GM12878 (cell line): Measurements from ENCODE around the gene GHRH. TPM values are rescaled to one million over a fixed set of nuclear protein-coding genes. Genes with fewer than 3 reads are reported as not detected.

Experiments
- ATAC-seq: fragments of 200-7000 bp; cut with Tn5 transposase; 3 replicates; pipeline ENCODE4 v1.9.1; 2020; ENCODE audit warnings: mild to moderate bottlenecking, moderate library complexity
- BruUV-seq: library from RNA; stranded (reverse); fragments of 400-500 nt; replicated peaks from 2 replicates; lab custom pipeline; 2021; lab: Mats Ljungman, UMichigan
- CTCF ChIA-PET: fragments of 300-600 bp; sonication (Branson Sonifier 250); formaldehyde crosslinking; extraction: SDS; loops from one replicate; lab custom pipeline; 2021; ENCODE audit warnings: inconsistent platforms; lab: Yijun Ruan, JAX
- POLR2A ChIA-PET: fragments of 350-600 bp; formaldehyde crosslinking; extraction: SDS; loops from one replicate; lab custom pipeline; 2021; ENCODE audit warnings: inconsistent platforms; lab: Charles Lee
- RAD21 ChIA-PET: fragments of 300-600 bp; sonication (Branson Sonifier 250); formaldehyde crosslinking; loops from one replicate; lab custom pipeline; 2023; ENCODE audit warnings: antibody characterized with exemption; ENCODE audit not compliant: unreplicated experiment; lab: Charles Lee
- SMC1A ChIA-PET: fragments of 300-600 bp; sonication (Branson Sonifier 250); formaldehyde crosslinking; loops from one replicate; lab custom pipeline; 2023; ENCODE audit not compliant: unreplicated experiment, uncharacterized antibody; lab: Charles Lee
- DNase-seq: peaks from one replicate; pipeline ENCODE4 v3.0.0-alpha.2; 2011; ENCODE audit warnings: low read depth, low spot score
- FAIRE-seq: peaks from 3 replicates; lab custom pipeline; 2011; peaks lifted over from hg19 to GRCh38; lab: Jason Lieb, UNC
- H2AFZ ChIP-seq: 2 replicates; pipeline ENCODE4 v1.6.0; 2011; ENCODE audit warnings: low read depth, low read length, control low read depth; ENCODE audit not compliant: control insufficient read depth
- H3K27ac ChIP-seq: 2 replicates; pipeline ENCODE4 v1.5.1; 2011; ENCODE audit warnings: control low read depth; ENCODE audit not compliant: control insufficient read depth, insufficient read depth
- H3K27me3 ChIP-seq, 2 experiments: replicated peaks in 1 of 2; 2 replicates each; pipeline versions ENCODE4 v1.6.0 to v1.6.1; 2011; ENCODE audit warnings: low read length in 1 of 2; ENCODE audit not compliant: control insufficient read depth in 2 of 2, insufficient read depth in 2 of 2
- H3K36me3 ChIP-seq, 2 experiments: 2 replicates each; pipeline ENCODE4 v1.5.1; 2011; ENCODE audit warnings: low read length in 1 of 2; ENCODE audit not compliant: control insufficient read depth in 2 of 2, insufficient read depth in 2 of 2
- H3K4me1 ChIP-seq: 2 replicates; pipeline ENCODE4 v1.6.1; 2011; ENCODE audit warnings: mild to moderate bottlenecking, low read length, moderate library complexity, mixed read lengths; ENCODE audit not compliant: control insufficient read depth, insufficient read depth
- H3K4me2 ChIP-seq: 2 replicates; pipeline ENCODE4 v1.6.0; 2011; ENCODE audit warnings: control low read depth; ENCODE audit not compliant: control insufficient read depth, insufficient read depth
- H3K4me3 ChIP-seq: fragments of 200-600 bp; sonication (generic); 2 replicates; pipeline ENCODE4 v1.5.1; 2016
- H3K79me2 ChIP-seq: 2 replicates; pipeline ENCODE4 v1.6.0; 2011; ENCODE audit warnings: low read length; ENCODE audit not compliant: control insufficient read depth, insufficient read depth
- H3K9ac ChIP-seq: 2 replicates; pipeline ENCODE4 v1.8.0; 2011; ENCODE audit warnings: low read length, control low read depth, mixed read lengths; ENCODE audit not compliant: control insufficient read depth, insufficient read depth
- H3K9me3 ChIP-seq: replicated peaks from 3 replicates; pipeline ENCODE4 v1.5.1; 2011; ENCODE audit warnings: mild to moderate bottlenecking, low read length; ENCODE audit not compliant: control insufficient read depth, insufficient read depth
- H4K20me1 ChIP-seq: 2 replicates; pipeline ENCODE4 v1.6.0; 2011; ENCODE audit not compliant: control insufficient read depth, insufficient read depth
- CHD4 ChIP-seq: fragments of 200-600 bp; sonication (generic); IDR thresholded peaks from 2 replicates; pipeline ENCODE4 v1.6.1; 2016; ENCODE audit warnings: mild to moderate bottlenecking
- EGR1 ChIP-seq, 2 experiments: IDR thresholded peaks; 1 replicate in 1 of 2; 2 replicates in 1 of 2; pipeline ENCODE4 v1.6.1; 2011 to 2012; ENCODE audit warnings: low read depth in 2 of 2, low read length in 2 of 2, borderline replicate concordance in 1 of 2, mild to moderate bottlenecking in 1 of 2, moderate library complexity in 1 of 2
- GABPA ChIP-seq: IDR thresholded peaks from 2 replicates; pipeline ENCODE4 v1.6.1; 2014; ENCODE audit warnings: antibody characterized with exemption, low read depth, mild to moderate bottlenecking, inconsistent platforms
- MLLT1 ChIP-seq: fragments of 450-650 bp; IDR thresholded peaks from 2 replicates; pipeline ENCODE4 v1.6.1; 2016; ENCODE audit warnings: mild to moderate bottlenecking
- SP1 ChIP-seq: IDR thresholded peaks from one replicate; pipeline ENCODE4 v1.6.1; 2011; ENCODE audit warnings: low read depth, low read length
- SREBF2 ChIP-seq: IDR thresholded peaks from 2 replicates; pipeline ENCODE4 v1.6.1; 2012; ENCODE audit warnings: mild to moderate bottlenecking, low read length
- SUZ12 ChIP-seq: fragments of 200-600 bp; sonication (generic); IDR thresholded peaks from one replicate; pipeline ENCODE4 v1.6.1; 2018; ENCODE audit warnings: antibody characterized with exemption, mild to moderate bottlenecking; ENCODE audit not compliant: unreplicated experiment
- YBX1 ChIP-seq: fragments of 450-650 bp; IDR thresholded peaks from 2 replicates; pipeline ENCODE4 v1.6.1; 2016; ENCODE audit warnings: antibody characterized with exemption
- ZNF207 ChIP-seq: fragments of 450-650 bp; IDR thresholded peaks from 2 replicates; pipeline ENCODE4 v1.6.1; 2014; ENCODE audit warnings: antibody characterized with exemption, mild to moderate bottlenecking, borderline replicate concordance
- WGBS: methylation state at CpG from one replicate; pipeline ENCODE4 v1.1.6; 2016; ENCODE audit warnings: low lambda C conversion rate; ENCODE audit not compliant: insufficient replicate concordance, insufficient coverage; ENCODE audit errors: missing lambda C conversion rate; 5-methylcytosine and 5-hydroxymethylcytosine counted together
- in situ Hi-C: fragments of 300-500 bp; cut with MboI; formaldehyde crosslinking; loops from 9 replicates; pipeline ENCODE4 v1.14.3; 2018; ENCODE audit warnings: mixed read lengths
- intact Hi-C: fragments of 100-400 bp; cut with micrococcal nuclease; formaldehyde crosslinking; loops from one replicate; pipeline ENCODE4 v1.14.2; 2022; ENCODE audit not compliant: unreplicated experiment
- polyA plus RNA-seq, 11 experiments: library from polyadenylated mRNA; depleted of rRNA in 4 of 11; unstranded in 6 of 11; stranded (reverse) in 5 of 11; fragments of >200 nt; fragmentation: Nextera tagmentation in 4 of 11; fragmentation: Illumina TruSeq in 1 of 11; extraction: Ambion mirVana in 4 of 11; extraction: Trizol in 1 of 11; gene quantifications; 1 replicate in 1 of 11; 2 replicates in 10 of 11; pipeline versions ENCODE4 v1.2.1 to v1.2.3, GENCODE V29; 2011 to 2016; ENCODE audit warnings: inconsistent platforms in 2 of 11, missing spikeins in 2 of 11, low read depth in 1 of 11
- total RNA-seq, 4 experiments: library from RNA; depleted of rRNA in 3 of 4; stranded (reverse); fragments of >200 nt in 3 of 4; fragmentation: Illumina TruSeq in 1 of 4; extraction: Trizol in 1 of 4; gene quantifications; 2 replicates each; pipeline versions ENCODE4 v1.2.1 to v1.2.3, GENCODE V29; 2013 to 2021
- TF ChIP-seq, protein P1 (sequence below): fragments of 450-650 bp; conservative IDR thresholded peaks from 2 replicates; pipeline ENCODE4 v1.6.1; 2017; ENCODE audit warnings: mild to moderate bottlenecking, moderate library complexity

The GHRH gene
- total and polyA plus RNA-seq, 10 of the 15 experiments (the other 5 are each of a cell fraction or from before 2014, with no cell fraction given) = not detected

DNA sequence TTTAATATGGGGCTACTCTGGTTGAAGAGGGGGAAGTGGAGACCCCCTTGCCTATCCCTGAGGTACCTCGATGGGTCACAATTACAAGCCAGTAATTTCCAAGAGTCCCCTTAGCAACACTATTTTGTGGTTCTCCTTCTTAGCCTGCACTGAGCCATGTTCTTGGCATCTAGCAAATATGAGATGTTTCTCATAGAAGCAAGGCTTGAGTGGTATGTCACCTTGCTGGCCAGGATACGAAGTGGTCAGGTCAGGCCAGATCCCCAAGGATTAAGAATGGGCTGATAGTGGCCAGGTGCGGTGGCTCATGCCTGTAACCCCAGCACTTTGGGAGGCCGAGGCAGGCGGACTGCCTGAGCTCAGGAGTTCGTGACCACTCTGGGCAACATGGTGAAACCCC lies 2.1 kb upstream of the GHRH start:
- ChIA-PET POLR2A (interaction anchor here (0.6 to 0.7 kb wide), 2 partner anchors 63 to 1310 kb away, joined by 3 to 4 read pairs; no protein-coding TSS in a partner anchor), CTCF (interaction anchor here (0.7 to 10.4 kb wide), 4 partner anchors 70 to 607 kb away, joined by 3 to 282 read pairs (median 40); partner anchors contain the start of gene BLCAP), RAD21 (interaction anchor here (1.4 to 2.1 kb wide), 2 partner anchors 81 to 270 kb away, joined by 3 to 12 read pairs; no protein-coding TSS in a partner anchor)
- Histone ChIP-seq H3K4me1 (peaks cover 6% of the 10 kb centered on the region), H3K36me3 (no peaks in the 10 kb centered on the region), H2AFZ (no peak overlapping the region), H3K9ac (no peak overlapping the region), H3K27ac (no peak overlapping the region), H3K27me3 (no peaks in the 10 kb centered on the region; a peak in 1 of 4 replicates), H3K4me2 (no peak overlapping the region), H3K4me3 (no peak overlapping the region)
- intact Hi-C loops (no loop called here), in situ Hi-C loops (loop anchor here (10.0 kb wide), 1 partner anchor 731 kb away; no protein-coding TSS in a partner anchor)
- DNase-seq = no peak
- 61% methylated on average over 6 of the region's 6 CpGs for WGBS
- no peak for ATAC-seq
- TF ChIP-seq SREBF2 = no peak
- TF ChIP-seq, protein P1, sequence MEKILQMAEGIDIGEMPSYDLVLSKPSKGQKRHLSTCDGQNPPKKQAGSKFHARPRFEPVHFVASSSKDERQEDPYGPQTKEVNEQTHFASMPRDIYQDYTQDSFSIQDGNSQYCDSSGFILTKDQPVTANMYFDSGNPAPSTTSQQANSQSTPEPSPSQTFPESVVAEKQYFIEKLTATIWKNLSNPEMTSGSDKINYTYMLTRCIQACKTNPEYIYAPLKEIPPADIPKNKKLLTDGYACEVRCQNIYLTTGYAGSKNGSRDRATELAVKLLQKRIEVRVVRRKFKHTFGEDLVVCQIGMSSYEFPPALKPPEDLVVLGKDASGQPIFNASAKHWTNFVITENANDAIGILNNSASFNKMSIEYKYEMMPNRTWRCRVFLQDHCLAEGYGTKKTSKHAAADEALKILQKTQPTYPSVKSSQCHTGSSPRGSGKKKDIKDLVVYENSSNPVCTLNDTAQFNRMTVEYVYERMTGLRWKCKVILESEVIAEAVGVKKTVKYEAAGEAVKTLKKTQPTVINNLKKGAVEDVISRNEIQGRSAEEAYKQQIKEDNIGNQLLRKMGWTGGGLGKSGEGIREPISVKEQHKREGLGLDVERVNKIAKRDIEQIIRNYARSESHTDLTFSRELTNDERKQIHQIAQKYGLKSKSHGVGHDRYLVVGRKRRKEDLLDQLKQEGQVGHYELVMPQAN = no peak
- TF ChIP-seq, all 136 proteins: peak for 0
- FAIRE-seq = no peak
- BruUV-seq = no TSS peak
- Histone ChIP-seq H4K20me1 (no peaks in the 10 kb centered on the region), H3K9me3 (no peaks in the 10 kb centered on the region), H3K79me2 (no peaks in the 10 kb centered on the region)
- SMC1A ChIA-PET = interaction anchor here (0.6 to 8.2 kb wide), 4 partner anchors 68 to 270 kb away, joined by 3 to 129 read pairs (median 6); no protein-coding TSS in a partner anchor

- TF ChIP-seq YBX1 (no peak), SUZ12 (no peak), CHD4 (no peak), MLLT1 (no peak), SP1 (no peak), EGR1 (IDR thresholded peaks at IDR 0.05; ENCODE audit: borderline replicate concordance in 1 of 2, low read depth in 2 of 2, low read length in 2 of 2) (no peak), ZNF207 (no peak), GABPA (no peak)
- TF ChIP-seq, all 136 proteins: peak for 0
- Histone ChIP-seq H3K4me3 (no peak overlapping the region), H3K27ac (no peak overlapping the region), H3K9ac (no peak overlapping the region), H3K4me1 (peaks cover 6% of the 10 kb centered on the region), H3K9me3 (no peaks in the 10 kb centered on the region), H3K27me3 (no peaks in the 10 kb centered on the region; a peak in 1 of 4 replicates), H3K4me2 (no peak overlapping the region), H2AFZ (no peak overlapping the region), H3K36me3 (no peaks in the 10 kb centered on the region), H4K20me1 (no peaks in the 10 kb centered on the region), H3K79me2 (no peaks in the 10 kb centered on the region)
- ATAC-seq (no peak), FAIRE-seq (no peak), DNase-seq (no peak)
- 83% methylated on average over 8 of the region's 8 CpGs for WGBS
- POLR2A ChIA-PET = no interaction called here
- BruUV-seq = no TSS peak
- RAD21 ChIA-PET = no interaction called here
- CTCF ChIA-PET = interaction anchor here (1.0 kb wide), 1 partner anchor 122 kb away, joined by 3 read pairs; no protein-coding TSS in a partner anchor
- intact Hi-C loops = no loop called here
- in situ Hi-C loops = loop anchor here (10.0 kb wide), 1 partner anchor 732 kb away; no protein-coding TSS in a partner anchor
- SMC1A ChIA-PET = interaction anchor here (1.0 kb wide), 1 partner anchor 271 kb away, joined by 3 read pairs; no protein-coding TSS in a partner anchor
Measured at GRCh38 chr20:37262505-37262904, 891 bp upstream of the GHRH start.
